HepG2 (cell line): ENCODE data around the gene EVA1A. TPM values are rescaled to one million over a fixed set of nuclear protein-coding genes. Genes with fewer than 3 reads are reported as not detected.

Experiments
- CHD4 ChIP-seq: fragments of 200-600 bp; sonication (generic); IDR thresholded peaks from 2 replicates; pipeline ENCODE4 v1.7.0; 2017; ENCODE audit warnings: mild to moderate bottlenecking, low read length, borderline replicate concordance
- CSRNP1 ChIP-seq: sonication (generic); formaldehyde crosslinking; IDR thresholded peaks from 2 replicates; pipeline ENCODE4 v1.8.1; 2023; ENCODE audit warnings: mild to moderate bottlenecking, missing genetic modification reagents
- HNF1A ChIP-seq, 2 experiments: sonication (generic) in 1 of 2; formaldehyde crosslinking in 1 of 2; IDR thresholded peaks; 2 replicates each; pipeline versions ENCODE4 v1.4.0 to v1.6.1; 2016 to 2020; ENCODE audit warnings: borderline replicate concordance in 1 of 2, low read depth in 1 of 2, mild to moderate bottlenecking in 1 of 2, missing genetic modification reagents in 1 of 2
- JDP2 ChIP-seq: sonication (generic); formaldehyde crosslinking; IDR thresholded peaks from 2 replicates; pipeline ENCODE4 v1.8.1; 2022; ENCODE audit warnings: missing genetic modification reagents, borderline replicate concordance
- NCOA2 ChIP-seq: sonication (generic); formaldehyde crosslinking; IDR thresholded peaks from 2 replicates; pipeline ENCODE4 v1.8.0; 2022; ENCODE audit warnings: inconsistent platforms
- NFRKB ChIP-seq: fragments of 450-650 bp; IDR thresholded peaks from 2 replicates; pipeline ENCODE4 v1.6.1; 2017
- PRDM4 ChIP-seq: sonication (generic); formaldehyde crosslinking; IDR thresholded peaks from 2 replicates; pipeline ENCODE4 v1.9.0; 2021; ENCODE audit warnings: missing genetic modification reagents, borderline replicate concordance
- SP5 ChIP-seq: IDR thresholded peaks from 2 replicates; pipeline ENCODE4 v1.6.1; 2016; ENCODE audit warnings: low read depth, borderline replicate concordance
- XBP1 ChIP-seq: sonication (generic); formaldehyde crosslinking; IDR thresholded peaks from 2 replicates; pipeline ENCODE4 v1.5.0; 2020; ENCODE audit warnings: missing genetic modification reagents
- ZBED4 ChIP-seq: sonication (generic); formaldehyde crosslinking; IDR thresholded peaks from 2 replicates; pipeline ENCODE4 v1.4.0; 2020; ENCODE audit warnings: missing genetic modification reagents, borderline replicate concordance
- ZNF274 ChIP-seq: sonication (generic); formaldehyde crosslinking; IDR thresholded peaks from 2 replicates; pipeline ENCODE4 v1.5.1; 2020; ENCODE audit warnings: mild to moderate bottlenecking, missing genetic modification reagents
- ZNF597 ChIP-seq: sonication (generic); formaldehyde crosslinking; IDR thresholded peaks from 2 replicates; pipeline ENCODE4 v1.5.0; 2020; ENCODE audit warnings: missing genetic modification reagents
- ZNF674 ChIP-seq: sonication (generic); formaldehyde crosslinking; IDR thresholded peaks from 2 replicates; pipeline ENCODE4 v1.5.0; 2020; ENCODE audit warnings: low read depth, mild to moderate bottlenecking, missing genetic modification reagents
- polyA plus RNA-seq, 8 experiments: library from polyadenylated mRNA; depleted of rRNA in 3 of 8; stranded (reverse) in 7 of 8; unstranded in 1 of 8; fragments of >200 nt; fragmentation: Illumina TruSeq in 4 of 8; extraction: Trizol in 4 of 8; gene quantifications; 2 replicates each; pipeline versions ENCODE4 v1.2.1 to v1.2.3, GENCODE V29; 2011 to 2016; ENCODE audit warnings: low read depth in 4 of 8, missing spikeins in 1 of 8, mixed read lengths in 1 of 8; ENCODE audit not compliant: insufficient read depth in 1 of 8
- total RNA-seq, 5 experiments: library from RNA; depleted of rRNA; stranded (reverse); fragments of >200 nt; fragmentation: Illumina TruSeq; extraction: Trizol; gene quantifications; 2 replicates each; pipeline ENCODE4 v1.2.3, GENCODE V29; 2016; ENCODE audit warnings: low read depth in 1 of 5

EVA1A gene
- total and polyA plus RNA-seq, 2 of the 13 experiments (the other 11 are each of a cell fraction or from before 2014, with no cell fraction given): 57.5 to 57.8 TPM

GRCh38 chr2:75516378-75517360 lies 44.1 kb downstream of the EVA1A start (continued):
- TF ChIP-seq ZBED4 (peak; percentile 77; the same call in 1 of the 2 replicates), ZNF674 (CRISPR knock-in tag) (no peak), CSRNP1 (CRISPR knock-in tag) (no peak), NCOA2 (CRISPR knock-in tag) (peak; percentile 99), ZNF274 (CRISPR knock-in tag) (no peak), HNF1A (IDR thresholded peaks at IDR 0.05; ENCODE audit: low read depth) (peak; percentile 85), HNF1A (CRISPR knock-in tag; IDR thresholded peaks at IDR 0.05; ENCODE audit: borderline replicate concordance) (peak; percentile 95), SP5 (CRISPR knock-in tag) (peak; percentile 89), XBP1 (CRISPR knock-in tag) (no peak), JDP2 (CRISPR knock-in tag) (no peak), ZNF597 (no peak), PRDM4 (CRISPR knock-in tag) (no peak), CHD4 (no peak), NFRKB (no peak)
